Stromal cell of bone marrow (primary cell): ENCODE results near the gene PEX5L.

Experiments
- DNase-seq: peaks from one replicate; pipeline ENCODE4 v3.0.0-alpha.2; 2012; ENCODE audit warnings: low read depth

The PEX5L gene

DNA sequence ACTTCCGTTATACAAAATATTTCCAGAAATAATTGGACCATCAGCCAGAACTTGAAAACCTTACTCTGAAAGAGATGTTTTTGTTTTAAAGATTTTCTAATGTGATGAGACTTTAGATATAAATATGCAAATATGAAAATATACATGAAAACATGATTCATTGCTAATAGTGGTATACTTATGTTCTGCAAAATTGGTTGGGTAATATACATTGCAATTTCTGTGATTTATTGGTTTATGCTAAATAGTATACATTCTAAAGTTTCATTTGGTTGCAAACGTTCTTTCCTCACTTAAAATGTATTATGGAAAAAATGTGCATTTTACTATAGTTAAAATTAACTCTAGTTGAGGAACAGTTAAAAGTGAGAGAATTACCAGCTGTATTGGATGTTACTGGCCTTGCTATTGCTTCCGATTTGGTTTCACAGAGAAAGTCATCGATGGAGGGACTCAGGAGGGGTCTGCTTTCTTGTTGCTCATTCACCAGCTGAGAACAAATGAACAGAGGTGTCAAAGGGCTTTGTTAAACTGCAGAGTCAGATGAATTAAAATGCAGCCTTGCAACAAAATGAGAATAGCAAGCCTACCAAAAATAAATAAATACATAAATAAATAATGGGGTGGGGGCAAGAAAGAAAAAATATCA is 149.3 kb downstream of the PEX5L start:
- no peak for DNase-seq

DNA sequence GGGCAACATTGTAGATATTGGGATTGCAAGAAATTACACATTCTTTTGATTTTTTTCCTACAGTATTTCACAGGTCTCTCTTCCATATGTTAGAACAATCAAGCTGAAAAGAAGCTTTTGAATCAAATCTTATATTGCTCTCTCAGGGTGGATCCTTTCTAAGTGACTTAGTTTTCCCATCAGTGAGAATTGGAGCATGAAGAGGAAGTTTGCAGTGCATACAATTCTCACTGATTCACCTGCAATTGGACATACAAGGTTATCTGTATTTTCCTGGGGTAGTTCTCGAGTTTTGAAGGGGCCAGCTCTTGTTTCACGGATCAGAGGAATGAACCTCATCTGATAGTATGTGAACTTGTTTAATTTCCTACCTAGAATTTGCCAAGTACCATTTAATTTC is 150.8 kb downstream of the PEX5L start:
- no peak for DNase-seq

DNA sequence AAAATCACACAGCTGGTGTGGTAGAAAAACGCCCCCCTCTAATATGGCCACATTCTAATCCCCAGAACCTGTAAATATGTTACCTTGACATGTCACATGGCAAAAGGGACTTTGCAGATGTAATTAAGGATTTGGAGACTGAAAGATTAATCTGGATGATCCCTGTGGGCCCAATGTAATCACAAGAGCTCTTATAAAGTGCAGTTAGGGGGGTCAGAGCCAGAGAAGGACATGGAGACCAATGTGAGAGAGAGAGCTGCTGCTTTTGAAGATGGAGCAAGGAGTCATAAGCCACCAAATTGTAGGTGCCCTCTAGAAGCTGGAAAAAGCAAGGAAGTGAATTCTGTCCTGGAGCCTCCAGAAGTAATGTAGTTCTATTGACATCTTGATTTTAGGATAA is 152.6 kb downstream of the PEX5L start:
- DNase-seq: no peak

DNA sequence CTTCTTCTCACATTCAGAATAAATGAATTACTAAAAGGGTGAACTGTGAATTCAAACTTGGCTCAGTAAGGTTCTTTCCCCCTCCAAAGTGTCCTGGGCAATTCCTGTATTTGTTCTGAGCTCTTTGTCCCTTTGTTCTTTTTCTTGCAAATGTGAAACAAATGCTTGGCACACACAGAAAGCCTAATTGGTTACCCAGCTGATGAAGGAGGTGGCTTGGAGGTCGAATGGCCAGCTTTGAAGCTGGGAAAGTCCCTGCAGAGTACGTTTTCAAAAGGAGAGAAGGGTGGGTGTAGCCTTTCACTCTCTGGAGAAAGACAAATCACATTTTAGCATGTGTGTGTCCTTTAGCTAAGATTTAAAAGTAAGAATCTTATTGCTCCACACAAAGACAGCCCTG is 154.4 kb downstream of the PEX5L start:
- DNase-seq: no peak

DNA sequence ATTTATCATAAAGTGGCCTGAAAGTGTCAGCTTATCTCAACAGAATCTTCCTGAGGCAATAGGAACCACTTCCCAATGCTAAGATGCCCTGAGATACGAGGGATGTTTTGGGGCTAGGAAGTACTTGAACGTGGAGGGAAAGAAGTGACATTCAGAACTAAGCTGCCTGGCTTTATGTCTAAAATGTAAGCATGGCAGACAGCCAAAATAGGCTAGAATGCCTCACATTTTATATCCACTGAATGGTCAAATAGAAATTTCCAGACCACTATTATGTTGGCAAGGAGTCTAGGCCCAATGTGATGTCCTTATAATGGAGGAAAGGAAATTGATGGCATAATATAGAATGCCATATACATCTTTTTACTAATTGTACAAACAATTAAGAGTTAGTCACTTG is 154.9 kb downstream of the PEX5L start:
- no peak for DNase-seq

DNA sequence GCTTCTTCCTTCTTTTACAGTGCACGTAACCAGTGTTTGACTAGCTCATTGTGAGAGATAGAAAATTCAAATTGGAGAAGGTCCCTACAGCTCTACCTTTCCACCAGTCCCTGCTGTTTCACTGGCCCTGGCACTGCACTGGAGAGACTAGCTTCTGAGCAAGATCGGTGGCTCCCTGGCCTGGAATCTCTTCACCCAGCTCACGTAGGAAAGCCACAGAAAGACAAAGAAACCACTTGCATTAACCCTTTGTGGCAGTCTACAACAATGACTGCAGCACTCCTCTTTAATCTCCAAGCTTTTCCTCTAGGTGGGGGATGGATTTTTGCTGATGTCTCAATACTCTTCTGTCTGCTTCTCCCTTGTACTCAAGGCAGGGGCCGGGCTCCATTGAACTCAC is 155.9 kb downstream of the PEX5L start:
- DNase-seq: no peak

DNA sequence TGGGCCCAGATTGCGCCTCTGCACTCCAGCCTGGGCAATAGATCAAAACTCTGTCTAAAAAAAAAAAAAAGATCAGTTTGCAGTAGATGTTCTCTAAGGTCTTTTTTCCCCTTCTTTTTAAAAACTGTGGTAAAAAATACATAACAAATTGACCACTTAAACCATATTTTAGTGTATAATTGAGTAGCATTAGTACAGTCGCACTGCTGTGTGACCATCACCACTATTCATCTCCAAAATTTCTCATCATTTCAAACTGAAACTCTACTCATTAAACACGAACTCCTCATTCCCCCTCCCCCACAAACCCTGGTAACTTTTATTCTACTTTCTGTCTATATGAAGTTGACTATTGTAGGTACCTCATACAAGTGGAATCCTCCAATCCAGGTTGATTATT is 160.3 kb downstream of the PEX5L start:
- no peak for DNase-seq

DNA sequence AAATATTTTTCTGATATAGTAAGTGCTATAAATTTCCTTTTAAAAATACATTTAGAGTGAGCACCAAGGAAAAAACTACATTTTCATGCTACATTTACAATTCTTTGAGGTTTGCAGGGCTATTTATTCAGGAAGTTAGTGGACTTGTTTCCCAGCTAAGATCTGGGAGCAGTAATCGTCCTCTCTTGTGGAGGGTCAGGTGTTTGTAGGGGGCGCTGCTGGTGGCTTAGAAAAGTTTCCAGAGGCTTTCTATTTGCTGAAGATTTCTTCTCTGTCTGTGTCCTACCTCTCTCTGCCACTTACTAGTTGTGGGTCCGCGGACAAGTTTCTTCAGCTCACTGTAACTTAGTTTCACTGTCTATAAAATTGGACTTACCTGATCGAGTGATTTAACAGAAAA is 163.9 kb downstream of the PEX5L start:
- no peak for DNase-seq

DNA sequence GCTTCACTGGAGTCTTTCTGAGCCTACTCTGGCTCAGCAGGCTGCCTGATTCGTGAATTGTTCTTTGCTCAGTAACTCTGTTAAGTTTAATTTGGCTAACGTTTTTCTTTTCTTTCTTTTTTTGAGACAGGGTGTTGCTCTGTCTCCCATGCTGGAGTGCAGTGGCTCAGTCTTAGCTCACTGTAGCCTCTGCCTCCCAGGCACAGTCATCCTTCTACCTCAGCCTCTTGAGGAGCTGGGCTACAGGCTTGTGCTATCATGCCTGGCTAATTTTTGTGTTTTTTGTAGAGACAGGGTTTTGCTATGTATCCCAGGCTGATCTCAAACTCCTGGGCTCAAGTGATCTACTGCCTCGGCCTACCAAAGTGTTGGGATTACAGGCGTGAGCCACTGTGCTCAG is 165.0 kb downstream of the PEX5L start:
- no peak for DNase-seq

DNA sequence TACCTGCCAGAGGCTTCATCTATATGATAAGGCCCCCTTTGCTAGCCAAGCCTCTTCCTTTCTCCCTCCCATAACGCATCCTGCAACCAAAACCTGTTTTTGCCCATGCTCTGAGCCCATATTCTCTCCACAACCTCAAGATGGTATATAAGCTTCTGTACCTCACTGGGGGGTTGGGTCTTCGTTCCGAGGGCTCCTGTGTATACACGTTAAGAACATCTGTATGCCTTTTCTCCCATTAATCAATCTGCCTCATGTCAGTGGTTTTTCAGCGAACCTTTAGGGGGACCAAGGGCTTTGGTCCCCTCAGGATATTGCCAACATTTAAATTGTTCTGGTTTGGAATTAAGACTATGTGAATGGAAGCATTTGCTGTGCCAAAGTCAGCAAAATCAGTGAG is 168.0 kb downstream of the PEX5L start:
- DNase-seq: no peak

DNA sequence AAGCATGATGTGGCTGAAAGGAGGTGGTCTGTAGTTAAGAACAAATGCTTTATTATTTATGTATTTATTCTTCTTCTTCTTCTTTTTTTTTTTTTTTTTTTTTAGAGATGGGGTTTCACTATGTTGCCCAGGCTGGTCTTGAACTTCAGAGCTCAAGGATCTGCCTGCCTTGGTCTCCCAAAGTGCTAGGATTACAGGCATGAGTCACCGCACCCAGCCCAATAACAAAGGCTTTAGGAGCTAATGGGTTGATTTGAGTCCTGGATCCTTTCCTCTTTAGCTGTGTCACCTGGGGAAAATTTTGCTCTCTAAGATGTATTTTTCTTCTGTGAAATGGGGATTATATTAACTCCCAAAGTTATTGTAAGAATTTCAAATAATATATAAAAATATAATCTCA is 168.8 kb downstream of the PEX5L start:
- DNase-seq: no peak

DNA sequence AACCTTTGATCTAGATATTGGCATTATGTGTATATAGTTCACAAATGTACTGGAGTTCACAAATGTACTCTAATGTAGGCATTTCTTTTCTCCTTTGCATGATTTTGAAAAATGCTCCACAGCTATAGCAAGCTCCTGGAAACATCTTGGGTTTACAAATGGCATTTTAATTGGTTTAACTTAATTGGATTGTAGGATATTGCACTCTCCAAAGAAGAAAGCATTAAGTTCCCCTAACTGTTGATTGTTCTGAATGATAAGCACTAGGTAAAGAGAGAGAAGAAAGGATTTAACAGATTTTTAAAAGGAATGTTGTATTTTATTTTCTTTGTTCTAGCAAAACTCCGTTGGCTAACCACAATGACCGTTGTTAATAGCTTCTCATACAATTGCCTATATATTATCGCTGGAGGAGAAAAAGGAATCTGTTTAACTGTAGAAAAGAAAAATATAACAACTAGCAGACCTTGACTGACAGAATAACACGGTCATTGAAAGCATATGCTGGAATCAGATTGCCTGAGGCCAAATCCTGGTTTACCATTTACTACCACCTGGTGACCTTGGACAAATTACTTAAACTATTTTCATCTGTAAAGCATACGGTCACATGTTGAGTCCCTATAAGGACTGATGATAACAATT is 170.8 kb downstream of the PEX5L start:
- no peak for DNase-seq

DNA sequence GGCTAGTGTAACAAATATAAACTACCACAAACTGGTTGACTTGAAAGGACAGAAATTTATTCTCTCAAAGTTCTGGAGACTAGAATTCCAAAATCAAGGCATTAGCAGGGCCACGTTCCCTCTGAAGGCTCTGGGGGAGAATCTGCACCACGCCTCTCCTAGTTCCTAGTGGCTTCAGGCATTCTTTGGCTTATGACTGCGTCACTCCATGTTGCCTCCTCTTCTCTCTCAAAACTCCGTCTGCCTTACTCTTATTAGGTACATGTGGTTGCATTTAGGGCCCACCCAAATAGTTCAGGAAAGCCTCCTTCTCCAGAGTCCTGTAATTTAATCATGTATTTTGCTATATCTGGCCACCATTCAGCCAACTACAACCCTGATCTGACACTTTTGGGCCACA is 174.8 kb downstream of the PEX5L start:
- no peak for DNase-seq

DNA sequence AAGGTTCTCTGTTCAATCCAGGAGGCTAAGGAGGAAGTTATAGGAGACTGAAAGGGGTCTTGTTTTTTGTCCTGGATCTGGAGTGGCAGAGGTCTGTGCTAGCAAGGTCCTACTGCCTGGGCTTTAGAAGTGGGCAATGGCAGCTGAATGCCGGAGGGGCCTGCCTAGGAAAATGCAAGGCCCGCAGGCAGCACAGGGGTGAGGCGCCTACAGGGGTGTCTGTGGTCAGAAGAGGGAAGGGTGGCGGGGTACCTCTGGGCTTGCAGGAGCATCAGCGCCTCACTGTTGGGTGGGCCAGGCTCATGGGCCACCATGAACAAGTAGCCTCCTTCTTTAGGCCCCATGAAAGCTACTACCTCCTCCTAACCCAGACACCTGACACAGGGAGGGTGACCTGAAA is 175.4 kb downstream of the PEX5L start:
- DNase-seq: no peak

DNA sequence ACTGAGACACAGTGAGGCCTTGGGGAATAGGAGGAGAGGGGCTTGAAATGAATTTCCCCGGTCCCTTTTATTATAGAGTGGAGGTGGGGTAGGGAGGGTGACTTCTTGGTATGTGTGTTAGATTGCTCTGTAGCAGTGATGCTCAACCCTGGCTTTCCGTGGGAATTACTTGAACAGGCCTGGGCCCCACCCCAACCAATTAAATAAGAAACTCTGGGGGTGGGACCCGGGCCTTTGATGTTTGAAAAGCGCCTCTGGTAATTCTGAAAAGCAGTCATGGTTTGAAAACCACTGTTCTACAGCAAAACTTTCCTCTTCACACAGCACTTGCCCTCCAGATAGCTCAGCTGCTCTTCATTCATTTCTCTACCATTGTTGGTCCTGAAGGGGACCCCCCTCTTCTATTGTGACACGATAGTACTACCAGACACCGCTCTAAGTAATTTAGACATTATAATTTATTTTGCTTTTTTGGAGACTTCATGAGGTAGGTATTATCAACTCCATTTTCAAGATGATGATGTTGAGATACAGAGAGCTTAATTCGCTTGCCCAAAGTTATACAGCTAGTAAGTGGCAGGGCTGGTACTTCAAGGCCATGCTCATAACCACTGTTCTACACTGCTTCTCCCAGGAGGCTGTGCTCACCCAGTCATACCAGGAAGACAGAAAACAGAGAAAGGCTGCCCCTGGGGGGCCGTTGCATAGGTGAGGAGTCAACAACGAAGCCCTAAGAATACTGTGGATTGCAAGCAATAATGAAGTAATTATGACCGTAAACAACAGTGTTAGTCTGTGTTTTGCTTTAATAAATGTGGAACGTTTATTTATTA is 176.2 kb downstream of the PEX5L start:
- DNase-seq: no peak

DNA sequence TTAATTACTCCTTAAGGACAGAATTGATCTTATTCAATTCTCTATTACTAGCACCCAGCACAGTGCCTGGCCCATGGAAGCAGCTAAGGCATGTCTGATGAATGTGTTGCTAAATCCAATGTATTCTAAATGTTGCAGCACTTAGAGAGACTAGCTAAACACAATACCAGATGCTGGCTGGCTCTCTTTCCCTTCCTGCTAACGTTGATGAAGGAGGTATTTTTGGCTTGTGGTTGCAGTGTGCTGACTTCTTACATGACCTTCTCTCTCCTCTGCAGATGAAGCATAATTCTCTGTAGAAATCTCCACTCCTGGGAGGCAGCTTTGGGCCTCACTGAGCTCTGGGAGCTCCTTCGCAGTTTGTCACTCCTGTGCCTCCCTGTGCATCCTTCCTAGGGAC is 183.6 kb downstream of the PEX5L start:
- peak; percentile 61 for DNase-seq

DNA sequence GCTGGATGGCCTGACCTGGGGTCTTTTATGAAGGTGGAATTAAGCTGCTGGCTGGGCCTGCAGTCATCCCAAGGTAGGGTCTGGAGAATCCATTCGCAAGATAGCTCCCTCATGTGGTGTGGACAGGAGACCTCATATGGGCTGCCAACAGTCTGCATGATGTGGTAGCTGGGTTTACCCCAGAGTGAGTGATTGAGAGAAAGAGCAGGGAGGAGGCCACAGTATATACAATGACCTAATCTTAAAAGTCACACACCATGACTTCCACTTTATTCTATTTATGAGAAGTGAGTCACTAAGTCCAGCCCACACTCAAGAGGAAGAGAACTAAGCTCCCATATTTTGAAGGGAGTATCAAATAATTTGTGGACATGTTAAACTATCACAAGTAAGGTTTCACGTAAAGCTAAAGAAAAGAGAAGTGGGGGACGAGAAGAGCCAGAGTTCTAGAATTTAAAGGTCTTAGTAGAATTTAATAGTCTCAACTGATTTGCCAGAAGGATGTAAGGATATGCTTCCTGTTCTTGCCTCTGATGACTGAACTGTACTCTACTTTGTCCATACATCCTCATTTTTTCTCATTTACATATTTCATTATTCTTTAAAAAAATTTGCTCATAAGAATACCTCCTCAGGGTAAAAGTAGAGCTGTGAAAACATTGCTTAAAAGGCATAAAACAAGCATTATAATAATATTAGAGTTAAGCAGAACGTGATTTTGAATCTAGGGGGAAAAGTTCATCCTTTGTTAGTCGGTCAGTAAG is 184.4 kb downstream of the PEX5L start:
- DNase-seq: peak; percentile 51

DNA sequence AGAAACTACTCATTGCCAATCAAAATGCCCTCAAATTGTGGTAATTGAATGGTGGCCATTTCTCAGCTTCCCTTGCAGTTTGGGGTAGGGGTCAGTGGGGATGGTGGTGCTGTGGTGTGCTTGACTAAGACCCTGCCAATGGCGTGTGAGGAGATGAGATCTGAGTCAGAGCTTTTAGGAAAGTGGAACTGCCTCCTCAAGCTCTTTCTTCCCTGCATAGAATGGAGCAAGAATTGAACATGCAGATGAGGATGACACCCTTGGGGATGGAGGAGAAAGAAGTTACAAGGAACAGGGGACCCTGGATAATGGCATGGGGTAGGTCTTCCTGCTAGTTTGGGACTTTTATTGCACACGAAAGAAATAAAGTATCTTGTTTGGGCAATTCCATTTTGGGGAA is 188.0 kb downstream of the PEX5L start:
- no peak for DNase-seq

DNA sequence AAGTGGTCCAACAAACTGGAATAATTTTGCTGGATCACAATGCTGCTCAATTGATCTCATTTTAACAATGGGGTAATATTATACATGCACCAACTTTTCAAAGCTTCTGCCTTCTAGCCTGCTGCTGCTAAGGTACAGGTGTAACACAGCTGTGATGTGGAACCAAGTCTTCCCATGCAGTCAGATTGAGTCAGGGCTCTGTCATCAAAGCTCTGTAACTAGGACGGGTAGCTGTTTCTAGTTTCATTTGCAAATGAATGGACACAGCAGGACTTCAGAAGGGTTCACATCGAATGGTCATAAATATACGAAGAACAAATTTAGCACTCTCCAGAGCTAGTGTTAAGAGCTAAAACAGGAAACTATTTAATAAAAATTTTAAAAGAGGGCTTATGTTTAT is 194.7 kb downstream of the PEX5L start:
- no peak for DNase-seq

DNA sequence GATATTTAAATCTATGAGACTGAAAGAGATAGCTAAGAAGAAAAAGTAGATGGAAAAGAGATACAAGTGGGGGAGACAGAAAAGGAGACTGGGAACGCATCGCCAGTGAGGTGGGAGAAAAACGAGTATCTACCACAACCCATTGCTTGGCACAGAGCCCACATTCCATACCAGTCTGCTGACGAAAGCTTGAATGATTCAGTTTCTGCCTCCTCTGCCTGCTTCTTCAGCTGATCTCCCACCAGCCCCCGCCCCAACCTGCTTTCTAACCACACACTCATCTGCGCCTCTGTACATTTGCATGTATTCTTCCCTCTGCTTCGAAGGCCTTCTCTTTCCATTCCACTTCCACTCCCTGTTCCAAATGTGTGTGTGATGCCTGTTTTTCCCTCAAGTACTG is 195.8 kb downstream of the PEX5L start:
- no peak for DNase-seq

DNA sequence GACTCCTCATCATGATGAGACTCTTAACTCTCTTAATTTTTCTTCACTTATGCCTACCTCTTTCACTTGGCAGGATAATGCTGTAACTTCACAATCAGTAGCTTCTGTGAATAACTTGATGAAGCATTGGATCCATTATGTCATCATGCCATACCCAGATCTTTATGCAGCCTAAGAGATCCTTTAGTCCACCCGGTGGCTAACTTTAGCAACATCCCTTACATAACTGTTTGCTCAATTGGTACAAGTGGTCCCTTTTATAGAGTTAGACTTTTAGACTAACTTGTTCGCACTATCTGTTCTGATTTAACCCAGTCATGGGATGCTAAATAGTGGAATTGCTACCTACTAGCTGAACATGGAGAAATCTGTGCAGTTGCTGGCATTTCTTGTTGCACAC is 199.4 kb downstream of the PEX5L start:
- peak; percentile 9 for DNase-seq

DNA sequence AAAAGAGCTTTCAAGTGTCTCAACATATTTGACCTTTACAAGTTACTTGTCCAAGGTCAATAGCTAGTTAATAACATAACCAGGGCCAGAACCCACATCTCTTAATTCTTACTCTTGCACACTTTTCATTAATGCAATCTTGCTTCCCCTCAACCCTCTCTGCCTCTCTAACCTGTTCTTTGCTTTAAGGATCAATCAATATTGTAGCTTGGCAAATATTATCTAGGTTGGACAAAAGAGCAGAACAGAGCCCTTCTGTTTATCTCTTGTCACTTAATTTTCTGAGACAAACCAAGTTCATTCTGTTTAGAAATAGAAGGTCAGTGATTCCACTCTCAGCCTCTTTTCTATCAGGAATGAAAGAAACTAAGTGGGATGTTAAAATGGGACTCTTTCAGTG is 203.4 kb downstream of the PEX5L start:
- no peak for DNase-seq
